ENCODE data around the gene RACK1.
"Not testable (repeated sequence)": the region's sequence is repeated elsewhere in the genome, so short reads cannot be mapped to it uniquely, and the experiment has no call there.

GRCh38 chr5:181267291-181267904 lies 23.7 kb upstream of the RACK1 start:
- TF ChIP-seq, protein P1, sequence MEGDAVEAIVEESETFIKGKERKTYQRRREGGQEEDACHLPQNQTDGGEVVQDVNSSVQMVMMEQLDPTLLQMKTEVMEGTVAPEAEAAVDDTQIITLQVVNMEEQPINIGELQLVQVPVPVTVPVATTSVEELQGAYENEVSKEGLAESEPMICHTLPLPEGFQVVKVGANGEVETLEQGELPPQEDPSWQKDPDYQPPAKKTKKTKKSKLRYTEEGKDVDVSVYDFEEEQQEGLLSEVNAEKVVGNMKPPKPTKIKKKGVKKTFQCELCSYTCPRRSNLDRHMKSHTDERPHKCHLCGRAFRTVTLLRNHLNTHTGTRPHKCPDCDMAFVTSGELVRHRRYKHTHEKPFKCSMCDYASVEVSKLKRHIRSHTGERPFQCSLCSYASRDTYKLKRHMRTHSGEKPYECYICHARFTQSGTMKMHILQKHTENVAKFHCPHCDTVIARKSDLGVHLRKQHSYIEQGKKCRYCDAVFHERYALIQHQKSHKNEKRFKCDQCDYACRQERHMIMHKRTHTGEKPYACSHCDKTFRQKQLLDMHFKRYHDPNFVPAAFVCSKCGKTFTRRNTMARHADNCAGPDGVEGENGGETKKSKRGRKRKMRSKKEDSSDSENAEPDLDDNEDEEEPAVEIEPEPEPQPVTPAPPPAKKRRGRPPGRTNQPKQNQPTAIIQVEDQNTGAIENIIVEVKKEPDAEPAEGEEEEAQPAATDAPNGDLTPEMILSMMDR (IDR thresholded peaks at IDR 0.05; ENCODE audit: insufficient read depth, low read length, poor library complexity, severe bottlenecking) = not testable (repeated sequence)
- not testable (repeated sequence) for TF ChIP-seq EZH2phosphoT487 (conservative IDR thresholded peaks at IDR 0.05; ENCODE audit: low read length)
